GM18909 (cell line): ENCODE data around the gene SH3RF3.
"Not testable (repeated sequence)": the region's sequence is repeated elsewhere in the genome, so short reads cannot be mapped to it uniquely, and the experiment has no call there.

Experiments
- ATAC-seq: cut with Tn5 transposase; IDR thresholded peaks from one replicate; pipeline ENCODE4 v1.9.1; 2021; ENCODE audit warnings: mild to moderate bottlenecking; ENCODE audit not compliant: unreplicated experiment, poor library complexity

The SH3RF3 gene

DNA sequence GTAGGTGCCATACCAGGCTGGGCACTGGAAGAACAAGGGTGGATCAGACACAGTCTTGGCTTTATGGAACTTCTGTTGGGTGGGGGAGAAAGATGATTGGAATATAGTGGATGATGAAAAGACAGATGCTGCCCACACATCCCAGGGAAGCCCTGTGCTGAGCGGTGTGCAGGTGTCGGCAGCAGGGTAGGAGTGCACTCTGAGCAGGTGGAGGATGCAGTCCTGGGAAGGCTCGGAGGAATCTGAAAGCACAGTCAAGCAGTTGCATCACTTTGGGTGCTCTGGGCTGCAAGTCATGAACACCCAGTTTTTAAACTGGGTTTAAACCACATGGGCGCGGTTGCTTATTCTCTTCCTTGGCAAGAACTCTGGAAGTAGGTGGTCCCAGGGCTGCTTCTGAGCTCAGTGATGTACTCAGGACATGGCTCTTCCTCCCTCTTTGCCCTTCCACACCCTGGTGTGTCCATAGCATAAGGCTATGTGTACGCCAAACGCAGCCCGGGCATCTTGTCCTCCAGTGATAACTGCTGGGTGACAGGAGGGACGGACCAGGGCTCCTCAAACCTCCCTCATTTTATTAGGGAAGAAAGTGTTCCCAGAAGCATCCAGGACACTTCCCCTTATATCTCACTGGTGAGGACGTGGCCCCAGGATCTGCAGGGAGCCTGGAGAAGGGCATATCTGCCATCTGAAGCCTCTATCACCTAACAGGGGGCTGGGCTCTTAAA is 84.0 kb downstream of the SH3RF3 start:
- ATAC-seq: no peak

DNA sequence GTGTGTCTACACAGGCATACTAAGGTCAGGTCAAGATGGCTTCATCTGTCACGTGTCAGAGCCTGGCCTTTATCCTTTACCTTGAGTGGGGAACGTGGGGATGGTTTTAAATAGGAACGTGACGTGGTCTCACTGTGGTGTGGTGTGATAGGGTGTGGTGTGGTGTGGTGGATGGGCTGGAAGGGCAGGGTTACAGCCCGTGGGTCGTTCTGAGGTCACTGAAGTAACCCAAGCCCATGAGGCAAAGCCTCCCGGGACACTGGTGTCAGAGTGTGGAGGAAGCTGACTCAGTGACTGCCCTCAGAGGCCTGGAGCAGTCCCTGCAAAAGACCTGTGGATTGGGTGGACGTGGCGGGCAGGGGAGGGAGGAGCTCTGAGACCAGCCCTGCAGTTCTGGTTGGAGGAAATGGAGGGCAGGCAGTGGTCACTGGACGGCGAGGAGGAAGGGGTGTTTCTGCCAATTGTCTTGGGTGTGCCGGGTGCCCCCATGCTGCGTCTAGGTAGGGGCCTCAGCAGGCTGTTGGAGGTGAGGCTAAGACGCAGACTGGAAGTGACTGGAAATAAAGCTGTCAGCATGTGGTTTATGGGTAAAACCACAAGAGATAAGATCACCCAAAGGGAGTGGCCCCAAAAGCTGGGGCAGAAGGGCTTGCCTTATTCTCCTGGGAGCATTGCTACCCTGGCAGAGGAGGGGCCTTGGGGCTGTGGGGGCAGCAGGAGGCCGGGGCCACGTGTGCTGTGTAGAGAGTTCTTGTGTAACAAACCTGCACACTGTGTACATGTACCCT is 84.8 kb downstream of the SH3RF3 start:
- ATAC-seq: peak; percentile 71

DNA sequence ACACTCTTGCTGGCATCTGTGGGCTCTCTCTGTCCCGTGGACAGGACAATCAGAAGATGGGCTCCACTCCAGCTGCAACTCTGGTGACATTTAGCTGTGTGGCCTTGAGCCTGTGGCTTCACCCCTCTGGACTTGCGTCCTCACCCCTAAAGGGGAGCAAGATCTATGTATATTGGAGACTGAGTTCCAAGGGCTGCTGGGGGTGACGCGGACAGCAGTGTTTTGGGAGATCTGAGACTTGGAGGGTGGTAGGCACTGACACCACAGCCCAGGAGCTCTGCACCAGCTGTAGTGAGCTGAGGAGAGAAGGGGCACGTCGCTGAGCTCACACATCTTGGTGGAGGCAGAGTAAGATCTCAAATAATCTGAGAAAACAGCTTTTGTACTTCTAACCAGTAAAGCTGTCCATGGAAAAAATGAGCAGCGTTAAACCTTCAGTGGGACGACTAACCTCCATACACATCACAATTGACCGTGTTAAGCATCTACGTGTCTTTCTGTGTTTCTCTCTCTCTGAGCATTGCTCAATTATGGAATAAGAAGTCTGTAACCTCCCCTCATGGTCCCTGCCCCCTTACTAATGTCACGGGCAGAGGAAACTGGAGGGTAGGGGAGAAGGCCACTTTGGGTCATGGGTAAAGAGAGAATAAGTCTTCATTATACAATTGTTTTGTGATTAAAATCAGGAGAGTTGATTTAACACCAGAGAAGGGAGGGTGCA is 85.8 kb downstream of the SH3RF3 start:
- ATAC-seq: no peak

DNA sequence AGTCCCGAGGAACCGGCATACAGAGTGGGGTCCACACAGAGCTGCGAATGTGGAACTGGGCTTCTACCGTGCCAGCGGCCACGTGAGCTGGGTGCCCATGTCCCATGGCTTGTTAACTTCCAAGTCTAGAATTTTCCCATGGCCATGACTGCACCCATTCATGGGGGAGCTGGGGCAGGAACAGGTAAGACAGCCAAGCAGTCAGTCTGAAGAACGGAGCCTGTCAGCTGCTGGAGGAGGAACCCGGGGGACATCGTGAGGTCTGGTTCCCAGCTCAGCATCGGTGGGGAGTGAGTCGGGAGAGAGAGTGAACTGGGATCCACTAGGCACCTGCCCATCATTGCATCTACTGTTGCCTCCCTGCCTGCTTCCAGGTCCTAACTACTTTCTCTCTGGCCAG is 86.9 kb downstream of the SH3RF3 start:
- no peak for ATAC-seq

DNA sequence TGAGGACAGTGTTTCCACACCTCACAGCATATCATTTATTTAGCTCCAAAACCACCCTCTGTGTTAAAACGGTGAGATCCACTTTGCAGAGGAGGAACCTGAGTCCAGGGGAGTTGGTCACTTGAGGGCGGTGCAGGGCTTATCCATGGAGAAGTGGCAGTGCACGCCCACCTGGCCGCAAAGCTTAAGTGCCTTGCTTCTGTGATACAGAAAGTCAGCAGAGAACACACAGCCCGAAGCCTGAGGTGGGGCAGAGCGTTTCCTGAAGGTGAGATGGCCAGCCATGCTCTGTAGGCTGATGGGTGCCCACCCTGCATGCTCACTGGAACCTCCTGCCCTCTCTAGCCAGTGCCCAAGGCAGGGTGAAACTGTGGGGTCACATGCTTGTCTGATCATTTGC is 87.3 kb downstream of the SH3RF3 start:
- ATAC-seq: no peak

DNA sequence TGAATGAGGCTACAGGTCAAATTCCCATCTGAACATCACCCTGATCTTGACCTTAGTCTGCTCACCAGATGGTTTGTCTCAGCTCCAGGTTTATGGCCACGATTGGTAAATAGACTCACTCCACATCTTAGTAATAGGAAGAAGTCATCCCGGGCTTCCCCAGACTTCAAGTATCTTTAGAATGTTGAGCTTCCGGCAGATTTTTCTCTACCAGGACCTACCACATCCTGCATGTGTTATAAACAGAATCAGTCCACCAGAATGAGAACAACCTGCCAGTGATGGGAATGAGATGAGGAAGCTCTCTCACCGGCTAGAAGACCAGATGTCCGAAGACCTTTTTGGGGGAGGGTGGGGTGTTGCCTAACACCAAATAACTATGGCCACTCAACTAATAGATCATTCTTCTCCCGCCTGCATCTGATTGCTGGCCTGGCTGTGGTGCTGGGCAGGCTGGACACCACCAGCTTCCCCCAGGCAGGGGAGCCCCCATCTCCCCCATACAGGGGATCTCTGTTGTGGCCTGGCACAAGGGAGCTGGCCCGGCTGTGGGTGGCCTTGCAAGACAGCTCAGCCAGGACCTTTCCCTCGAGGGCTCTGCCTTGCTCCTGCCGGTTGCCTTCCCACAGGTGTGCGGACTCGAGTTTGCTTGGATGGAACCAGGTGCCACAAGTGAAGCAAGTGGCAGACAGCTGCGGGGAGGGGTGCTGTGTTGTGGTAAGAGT is 88.5 kb downstream of the SH3RF3 start:
- no peak for ATAC-seq

DNA sequence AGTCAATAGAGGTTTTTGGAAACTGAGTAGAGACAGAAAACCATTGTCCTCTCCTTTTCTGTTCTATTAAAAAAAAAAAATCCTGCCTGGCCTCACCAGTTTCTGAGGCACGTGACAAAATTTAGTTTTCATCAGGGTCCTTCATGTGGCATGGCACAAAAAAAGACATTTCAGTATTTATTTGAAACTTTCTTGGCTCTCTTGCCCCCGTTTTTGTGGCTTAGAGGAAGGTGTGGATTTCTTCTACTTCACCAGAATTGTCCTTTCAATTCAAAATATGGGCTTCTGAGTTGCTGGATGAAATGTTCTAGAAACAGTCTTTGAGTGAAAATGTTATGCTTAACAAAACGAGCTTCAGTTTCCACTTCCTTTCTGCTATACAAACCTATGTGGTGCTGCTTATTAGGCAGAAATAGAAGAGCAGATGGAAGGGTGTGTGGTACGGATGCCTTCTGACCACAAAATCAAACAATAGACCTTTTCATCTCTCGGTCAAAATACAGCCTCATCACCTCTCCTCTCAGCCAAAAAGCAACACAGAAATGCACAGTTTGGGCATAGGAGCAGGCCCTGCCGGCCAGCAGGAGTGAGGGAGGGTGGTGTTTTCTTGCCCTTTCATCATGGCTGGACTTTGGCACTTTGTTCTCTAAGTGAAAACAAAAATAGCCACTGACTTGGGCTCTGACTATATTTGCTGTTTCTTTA is 89.2 kb downstream of the SH3RF3 start:
- ATAC-seq: peak; percentile 40

DNA sequence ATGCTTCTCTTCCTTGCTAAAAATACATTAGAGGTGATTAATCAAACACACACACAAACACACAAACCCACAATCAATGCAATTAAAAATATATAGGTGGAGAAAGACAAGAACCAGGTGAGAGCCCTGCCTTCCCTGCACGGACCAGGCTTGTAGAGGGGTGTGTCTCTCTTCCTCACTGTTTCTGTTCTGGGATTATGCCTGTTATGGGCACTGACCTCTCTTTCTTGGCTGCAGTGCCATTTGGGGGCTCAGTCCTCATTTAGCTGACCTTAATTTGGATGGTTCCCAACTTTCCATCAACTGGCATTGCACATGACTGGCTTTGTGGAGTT is 89.8 kb downstream of the SH3RF3 start:
- no peak for ATAC-seq

DNA sequence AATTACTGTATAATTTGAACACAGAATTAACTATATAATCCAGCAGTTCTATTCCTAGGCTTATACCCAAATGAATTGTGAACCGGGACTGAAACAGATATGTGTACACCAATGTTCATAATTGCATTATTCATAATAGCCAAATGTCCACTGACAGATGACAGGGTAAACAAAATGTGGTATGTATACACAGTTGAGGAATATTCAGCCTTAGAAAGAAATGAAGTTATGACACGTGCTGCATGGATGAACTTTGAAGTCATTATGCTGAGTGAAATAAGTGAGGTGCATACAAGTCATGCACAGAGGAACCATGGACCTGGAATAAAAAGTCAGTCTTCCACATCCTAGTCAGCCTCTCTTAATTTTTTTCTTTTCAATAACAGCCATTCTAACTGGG is 91.9 kb downstream of the SH3RF3 start:
- no peak for ATAC-seq

DNA sequence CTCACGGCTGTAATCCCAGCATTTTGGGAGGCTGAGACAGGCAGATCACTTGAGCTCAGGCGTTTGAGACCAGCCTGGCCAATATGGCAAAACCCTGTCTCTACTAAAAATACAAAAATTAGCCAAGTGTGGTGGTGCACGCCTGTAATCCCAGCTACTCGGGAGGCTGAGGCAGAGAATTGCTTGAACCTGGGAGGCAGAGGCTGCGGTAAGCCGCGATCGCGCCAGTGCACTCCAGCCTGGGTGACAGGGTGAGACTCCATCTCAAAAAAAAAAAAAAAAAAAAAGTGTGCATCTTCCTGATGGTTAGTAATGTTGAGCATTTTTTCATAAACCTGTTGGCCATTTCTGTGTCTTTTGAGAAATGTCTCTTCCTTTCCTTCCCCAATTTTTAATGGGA is 92.3 kb downstream of the SH3RF3 start:
- not testable (repeated sequence) for ATAC-seq

DNA sequence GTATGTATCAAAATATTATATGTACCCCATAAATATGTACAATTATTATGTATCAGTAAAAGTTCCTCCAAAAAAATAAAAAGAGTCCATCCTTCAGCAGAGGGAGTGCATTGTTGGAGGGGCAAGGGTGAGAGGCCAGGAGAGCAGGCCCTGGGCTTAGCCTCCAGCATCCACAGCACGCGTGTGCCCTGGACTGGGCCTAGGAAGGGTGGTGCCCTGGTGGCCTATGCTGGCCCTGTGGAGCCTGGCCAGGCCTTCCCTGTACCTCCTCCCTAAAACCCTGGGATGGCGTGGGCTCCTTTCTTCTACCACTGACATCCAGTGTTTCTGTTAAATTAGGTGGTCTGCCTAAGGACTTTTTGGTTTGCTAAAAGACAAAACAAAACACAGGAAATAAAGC is 93.4 kb downstream of the SH3RF3 start:
- ATAC-seq: no peak

DNA sequence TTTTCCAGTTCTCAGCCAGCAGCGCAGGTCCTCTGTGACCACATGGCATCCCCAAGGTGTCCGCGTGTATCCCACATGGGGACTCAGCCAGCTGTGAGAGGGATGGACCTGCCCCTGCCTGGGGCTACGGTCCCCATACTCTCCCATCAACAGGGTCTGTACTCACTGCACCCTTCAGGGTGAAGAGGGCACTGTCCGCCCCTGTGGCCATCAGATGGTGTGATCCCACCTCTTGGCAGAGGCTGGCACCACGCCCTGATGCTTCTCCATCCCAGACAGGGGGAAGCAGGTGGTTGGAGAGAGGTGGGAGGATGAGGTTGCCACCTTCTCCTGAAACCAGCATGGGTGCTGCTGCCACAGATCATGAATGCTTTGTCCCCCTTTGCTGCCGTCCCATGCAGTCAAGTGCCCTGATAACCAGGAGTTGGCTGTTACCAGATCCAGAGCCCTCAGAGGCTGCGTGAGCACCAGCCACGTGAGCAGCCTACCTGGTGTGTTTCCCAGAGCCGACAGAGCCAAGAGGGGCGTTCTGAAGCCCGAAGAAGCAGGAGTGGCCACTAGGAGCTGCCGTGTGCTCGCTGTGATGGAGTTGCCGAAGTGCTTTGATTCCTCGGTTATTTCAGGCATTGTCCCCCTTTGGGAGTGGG is 93.9 kb downstream of the SH3RF3 start:
- ATAC-seq: no peak

DNA sequence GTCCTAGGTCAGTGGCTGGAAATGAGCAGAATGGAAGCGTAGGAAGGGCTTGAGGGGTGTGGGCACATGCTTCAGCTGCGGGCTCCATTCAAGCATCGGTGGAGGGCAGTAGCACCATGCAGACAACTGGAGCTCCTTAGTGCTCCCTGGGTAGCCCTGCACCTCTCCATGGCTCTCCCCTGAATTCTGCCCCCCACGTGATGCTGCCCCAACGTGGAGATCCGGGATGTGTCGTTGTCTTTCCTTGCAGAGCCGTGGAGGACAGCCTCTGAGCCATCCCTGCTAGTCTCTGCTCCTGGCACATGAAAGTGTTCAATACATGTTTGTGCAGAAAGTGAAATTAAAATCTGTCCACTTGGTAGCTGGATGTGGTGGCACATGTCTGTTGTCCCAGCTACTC is 94.5 kb downstream of the SH3RF3 start:
- ATAC-seq: no peak

DNA sequence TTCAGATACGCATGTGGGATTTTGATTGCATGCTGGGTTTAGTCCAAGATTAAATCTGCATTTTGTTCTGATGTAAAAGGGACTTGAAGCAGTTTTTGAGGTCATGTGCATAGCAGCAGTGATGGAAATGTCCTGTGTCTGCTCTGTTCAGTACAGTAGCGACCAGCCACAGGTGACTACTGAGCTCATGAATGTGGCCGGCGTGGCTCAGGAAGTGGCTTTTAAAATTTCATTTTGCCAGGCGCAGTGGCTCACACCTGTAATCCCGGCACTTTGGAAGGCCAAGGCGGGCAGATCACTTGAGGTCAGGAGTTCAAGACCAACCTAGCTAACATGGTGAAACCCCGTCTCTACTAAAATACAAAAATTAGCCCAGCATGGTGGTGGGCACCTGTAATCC is 95.3 kb downstream of the SH3RF3 start:
- ATAC-seq: not testable (repeated sequence)

DNA sequence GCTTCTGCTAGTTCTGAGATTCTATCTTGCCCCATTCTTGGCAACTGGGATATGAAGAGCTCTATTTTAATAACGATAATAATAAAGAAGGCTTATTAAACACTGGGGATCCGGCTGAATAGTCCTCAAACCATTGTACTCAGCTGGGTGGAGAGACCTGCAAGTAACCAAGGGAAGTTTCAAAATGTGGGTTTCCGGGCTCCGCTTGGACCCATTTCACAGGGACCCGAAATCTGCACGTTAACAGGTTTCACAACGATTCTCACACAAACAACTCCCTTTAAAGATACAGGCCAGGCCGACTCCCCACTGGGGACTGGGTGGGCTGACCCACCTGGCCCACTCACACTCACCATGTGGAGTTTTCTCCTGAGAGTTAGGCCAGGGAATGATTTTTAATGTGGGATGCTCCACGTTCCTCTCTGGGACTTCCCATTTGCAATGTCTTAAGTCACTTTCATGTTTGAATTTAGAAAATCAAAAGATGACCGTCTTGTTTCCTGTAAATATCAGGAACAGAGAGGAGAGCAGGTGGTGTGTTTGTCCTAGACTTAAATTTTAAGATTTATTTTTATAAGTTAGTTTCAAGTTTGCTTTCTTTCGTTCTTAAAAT is 96.3 kb downstream of the SH3RF3 start:
- ATAC-seq: no peak

DNA sequence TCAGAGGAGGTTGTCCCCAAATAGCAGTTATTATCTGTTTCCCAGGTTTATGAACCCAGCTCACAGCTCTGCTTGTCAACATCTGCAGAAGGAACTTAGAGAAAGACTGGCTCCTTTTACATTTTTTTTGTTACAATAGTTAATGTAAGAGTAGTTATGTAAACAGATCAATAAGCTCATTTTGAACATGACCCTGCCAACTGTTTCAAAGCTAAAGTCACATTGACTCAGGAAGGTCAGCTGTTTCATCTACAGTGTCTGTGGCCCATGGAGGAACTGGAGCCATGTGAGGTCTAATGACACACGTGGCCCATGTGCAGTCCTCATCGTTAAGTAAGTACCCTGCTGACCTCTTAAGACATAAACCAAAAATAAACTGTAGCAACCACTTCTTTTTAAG is 97.1 kb downstream of the SH3RF3 start:
- ATAC-seq: no peak

DNA sequence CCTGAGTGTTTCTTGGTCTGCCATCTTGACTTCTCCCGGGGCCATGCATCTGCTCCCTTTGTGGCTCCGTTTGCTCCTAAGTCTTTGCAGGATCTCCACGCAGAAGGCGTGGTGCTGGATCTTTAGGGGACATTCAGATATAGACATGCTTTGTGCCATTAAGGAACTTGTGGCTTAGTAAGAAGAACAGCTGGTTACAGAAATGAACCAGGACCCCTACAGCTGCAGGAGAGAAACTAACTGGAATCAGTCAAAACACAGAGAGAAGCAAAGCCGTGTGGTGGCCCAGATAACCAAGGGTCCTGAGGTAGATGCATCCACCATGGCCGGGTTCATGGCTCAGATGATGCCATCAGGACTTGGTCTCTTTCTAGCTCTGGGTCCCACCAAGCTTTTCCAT is 97.6 kb downstream of the SH3RF3 start:
- no peak for ATAC-seq

DNA sequence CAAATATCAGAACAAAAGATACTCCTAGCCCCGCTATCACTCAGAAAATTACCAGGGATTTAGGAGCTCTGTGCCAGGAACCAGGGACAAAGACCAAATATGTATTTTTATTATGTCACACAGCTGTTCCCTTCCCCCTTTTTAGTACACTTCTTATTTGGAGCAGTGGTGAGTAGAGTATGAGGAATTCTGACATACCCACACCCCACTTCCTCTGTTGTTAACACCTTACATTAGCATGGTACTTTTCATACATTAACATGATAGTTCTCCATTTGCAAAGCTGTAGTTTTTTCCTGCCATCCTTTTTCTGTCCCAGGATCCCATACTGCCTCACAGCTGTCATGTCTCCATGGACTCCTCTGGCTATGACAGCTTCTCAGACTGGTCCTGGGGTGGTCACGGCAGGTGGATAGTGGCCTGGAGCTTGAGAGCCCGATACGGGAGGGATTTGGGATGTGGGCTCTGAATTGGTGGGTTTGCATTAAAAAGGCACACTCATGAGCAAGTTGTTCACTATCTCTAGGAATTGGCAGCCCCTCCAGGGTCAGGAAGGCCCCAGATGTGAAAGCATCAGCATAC is 100.2 kb downstream of the SH3RF3 start:
- no peak for ATAC-seq

DNA sequence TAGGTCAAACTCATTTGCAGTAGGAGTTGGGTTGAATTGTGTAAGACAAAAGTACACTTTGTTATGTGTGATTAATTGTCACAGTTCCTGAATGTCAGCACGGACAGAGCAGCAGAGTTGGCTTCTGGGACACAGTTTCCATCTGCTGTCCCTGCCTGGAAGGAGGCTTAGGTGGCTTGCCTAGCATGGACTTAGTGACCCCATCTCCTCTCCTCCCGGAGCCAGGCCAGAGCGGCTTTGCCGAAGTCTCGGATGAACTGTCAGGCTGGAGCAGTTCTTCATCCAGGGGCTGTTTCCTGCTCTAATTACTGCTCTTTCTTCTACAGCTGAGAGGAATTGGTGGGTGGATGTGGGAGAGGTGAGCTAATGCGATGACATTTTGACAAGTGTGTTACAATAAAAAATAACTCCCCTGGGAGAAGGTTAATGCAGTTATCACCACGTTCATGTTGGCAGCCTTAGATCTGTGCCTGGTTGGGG is 102.0 kb downstream of the SH3RF3 start:
- ATAC-seq: no peak
